ENCODE results near the gene SLC44A3. TPM values are rescaled to one million over a fixed set of nuclear protein-coding genes. Genes with fewer than 3 reads are reported as not detected.

The SLC44A3 gene
- total and polyA plus RNA-seq, 3 donors from 2014 or later, result 2.7 to 6.4 (median 3.4) TPM

- H3K27ac ChIP-seq, result no peak overlapping the region
- intact Hi-C loops (cut with DNase I; ENCODE audit: low total_unique reads), result no loop called here
- no peak for DNase-seq
Measured at GRCh38 chr1:94843430-94843829, 23.3 kb downstream of the SLC44A3 start.

GRCh38 chr1:94843846-94844245 lies 23.7 kb downstream of the SLC44A3 start:
- no peaks in the 10 kb centered on the region for H3K9me3 ChIP-seq
- H3K4me1 ChIP-seq, result no peaks in the 10 kb centered on the region
- WGBS, 2 donors, result 78 to 88% methylated on average over 4 of the region's 4 CpGs

More at GRCh38 chr1:94843430-94843829, 23.3 kb downstream of the SLC44A3 start:
- Histone ChIP-seq H3K27me3 (no peaks in the 10 kb centered on the region), H3K36me3 (ENCODE audit: low read depth, missing control alignments) (no peaks in the 10 kb centered on the region), H3K4me1 (no peaks in the 10 kb centered on the region), H3K9me3 (no peaks in the 10 kb centered on the region), H3K4me3 (no peak overlapping the region)
- TF ChIP-seq CTCF (IDR thresholded peaks at IDR 0.05) (no peak), POLR2A (IDR thresholded peaks at IDR 0.05) (no peak)
- 82 to 96% methylated on average over 6 of the region's 6 CpGs for WGBS, 2 donors

GRCh38 chr1:94846308-94846707 lies 26.2 kb downstream of the SLC44A3 start:
- Histone ChIP-seq H3K27ac (no peak overlapping the region), H3K27me3 (no peaks in the 10 kb centered on the region), H3K36me3 (ENCODE audit: low read depth, missing control alignments) (no peaks in the 10 kb centered on the region), H3K9me3 (no peaks in the 10 kb centered on the region), H3K4me3 (no peak overlapping the region), H3K4me1 (peaks cover 1% of the 10 kb centered on the region)
- TF ChIP-seq POLR2A (IDR thresholded peaks at IDR 0.05) (no peak), CTCF (IDR thresholded peaks at IDR 0.05) (no peak)
- 78 to 86% methylated on average over 5 of the region's 5 CpGs for WGBS, 2 donors
- intact Hi-C loops (cut with DNase I; ENCODE audit: low total_unique reads), result no loop called here
- DNase-seq, result no peak

More at GRCh38 chr1:94843846-94844245, 23.7 kb downstream of the SLC44A3 start:
- no peak overlapping the region for H3K4me3 ChIP-seq
- no peak for TF ChIP-seq CTCF (IDR thresholded peaks at IDR 0.05)
- TF ChIP-seq POLR2A (IDR thresholded peaks at IDR 0.05), result no peak
- H3K27ac ChIP-seq, result no peak overlapping the region
- no peaks in the 10 kb centered on the region for H3K36me3 ChIP-seq (ENCODE audit: low read depth, missing control alignments)
- intact Hi-C loops (cut with DNase I; ENCODE audit: low total_unique reads), result no loop called here
- no peak for DNase-seq
- H3K27me3 ChIP-seq, result no peaks in the 10 kb centered on the region

GRCh38 chr1:94851571-94851970 lies 31.4 kb downstream of the SLC44A3 start:
- intact Hi-C loops (cut with DNase I; ENCODE audit: low total_unique reads), result loop anchor here (10.0 kb wide), 1 partner anchor 193 kb away; no protein-coding TSS in a partner anchor
- 13 to 50% methylated on average over 1 of the region's 1 CpG for WGBS, 2 donors
- Histone ChIP-seq H3K4me3 (no peak overlapping the region), H3K36me3 (ENCODE audit: low read depth, missing control alignments) (no peaks in the 10 kb centered on the region), H3K9me3 (no peaks in the 10 kb centered on the region), H3K27ac (no peak overlapping the region), H3K27me3 (no peaks in the 10 kb centered on the region), H3K4me1 (peaks cover 14% of the 10 kb centered on the region)
- DNase-seq, result no peak
- TF ChIP-seq CTCF (IDR thresholded peaks at IDR 0.05) (no peak), POLR2A (IDR thresholded peaks at IDR 0.05) (no peak)

GRCh38 chr1:94852788-94853187 lies 32.6 kb downstream of the SLC44A3 start:
- Histone ChIP-seq H3K4me1 (peaks cover 14% of the 10 kb centered on the region), H3K4me3 (no peak overlapping the region), H3K36me3 (ENCODE audit: low read depth, missing control alignments) (no peaks in the 10 kb centered on the region), H3K27me3 (no peaks in the 10 kb centered on the region), H3K9me3 (no peaks in the 10 kb centered on the region), H3K27ac (no peak overlapping the region)
- WGBS, 2 donors, result 39 to 46% methylated on average over 2 of the region's 2 CpGs
- intact Hi-C loops (cut with DNase I; ENCODE audit: low total_unique reads), result loop anchor here (10.0 kb wide), 1 partner anchor 192 kb away; no protein-coding TSS in a partner anchor
- peak in 2 of 3 experiments; percentile 25 to 38 for TF ChIP-seq CTCF (IDR thresholded peaks at IDR 0.05)
- no peak for TF ChIP-seq POLR2A (IDR thresholded peaks at IDR 0.05)
- no peak for DNase-seq
